Stimulated activated CD4-positive, alpha-beta T cell treated with anti-CD3 and anti-CD28 coated beads, Interleukin-12 subunit alpha, Interleukin-12 subunit beta, amount 100 ng/mL, for 24 hours (primary cell): ENCODE measurements around the gene CFAP58.

Experiments
- DNase-seq, 2 experiments: peaks; one replicate each; pipeline ENCODE4 v3.0.0-alpha.2; 2020; ENCODE audit warnings: low read depth in 2 of 2

Gene CFAP58

DNA sequence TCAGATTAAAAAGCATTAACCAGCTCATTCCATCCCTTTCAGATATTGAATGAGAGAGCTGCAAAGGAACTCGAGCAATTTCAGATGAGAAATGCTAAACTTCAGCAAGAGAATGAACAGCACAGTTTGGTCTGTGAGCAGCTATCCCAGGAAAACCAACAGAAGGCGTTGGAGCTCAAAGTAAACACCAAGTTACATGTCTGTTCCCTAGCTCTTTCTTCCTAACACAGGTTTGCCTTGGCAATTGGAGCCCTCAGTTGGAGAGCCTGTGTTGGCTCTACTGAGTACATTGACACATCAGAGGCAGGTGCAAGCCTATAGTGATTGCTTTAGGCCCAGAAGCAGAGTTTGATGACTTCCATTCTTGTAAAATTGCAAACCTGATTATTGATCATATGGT lies 14.7 kb downstream of the CFAP58 start:
- no peak for DNase-seq

DNA sequence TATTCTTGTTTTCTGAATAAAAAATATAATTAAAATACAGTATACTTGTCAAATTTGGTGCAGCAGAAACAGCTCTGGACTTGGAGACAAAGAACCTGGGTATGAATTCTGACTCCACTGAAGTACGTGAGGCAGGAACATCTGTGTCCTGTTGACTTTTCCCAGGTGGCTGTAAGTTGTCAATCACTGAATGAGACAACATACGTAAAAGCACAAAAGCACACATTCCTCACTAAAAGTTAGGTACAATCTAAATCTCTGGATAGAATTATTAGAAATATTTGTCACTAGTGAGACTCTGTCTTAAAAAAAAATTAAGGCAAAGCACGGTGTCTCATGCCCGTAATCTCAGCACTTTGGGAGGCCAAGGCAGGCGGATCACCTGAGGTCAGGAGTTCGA lies 18.1 kb downstream of the CFAP58 start:
- no peak for DNase-seq

DNA sequence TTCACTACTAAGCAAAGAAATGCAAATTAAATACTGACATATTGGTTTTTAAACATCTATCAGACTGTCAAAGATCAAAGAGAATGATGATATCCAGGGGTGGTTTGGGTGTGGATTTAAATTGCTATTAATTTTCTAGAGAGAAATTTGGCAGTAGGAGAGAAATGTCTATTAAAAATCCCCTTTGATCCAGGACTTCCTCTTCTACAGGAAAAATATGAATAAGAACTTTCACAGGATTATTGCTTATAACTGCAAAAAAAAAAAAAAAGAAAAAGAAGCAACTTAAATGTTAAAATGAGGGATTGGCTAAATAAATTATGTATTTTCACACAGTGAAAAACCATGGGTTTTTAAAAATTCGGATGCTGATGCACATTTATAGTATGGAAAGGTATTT lies 21.0 kb downstream of the CFAP58 start:
- no peak for DNase-seq

DNA sequence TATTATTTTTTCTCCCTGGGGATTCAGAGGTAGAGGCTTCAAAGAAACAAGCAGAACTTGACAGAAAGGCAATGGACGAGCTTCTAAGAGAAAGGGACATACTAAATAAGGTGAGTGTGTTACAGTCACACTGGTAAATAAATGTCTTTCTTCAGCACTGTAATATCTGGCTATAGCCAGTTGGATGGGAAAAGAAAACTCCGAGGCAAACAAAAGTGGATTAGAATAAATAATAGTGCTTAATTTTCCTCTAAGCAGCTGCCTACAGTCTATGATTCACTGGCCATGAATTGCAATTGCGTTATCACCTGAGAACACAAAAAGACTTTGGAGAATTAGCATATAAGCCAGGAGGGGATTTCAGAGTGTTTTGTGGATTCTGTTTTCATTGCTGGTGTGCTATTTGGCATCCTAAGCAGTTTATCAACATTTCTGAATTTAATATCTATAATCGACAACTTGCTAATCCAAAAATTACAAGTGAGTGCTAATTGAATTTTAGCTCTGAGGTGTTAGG lies 23.2 kb downstream of the CFAP58 start:
- DNase-seq, result no peak

DNA sequence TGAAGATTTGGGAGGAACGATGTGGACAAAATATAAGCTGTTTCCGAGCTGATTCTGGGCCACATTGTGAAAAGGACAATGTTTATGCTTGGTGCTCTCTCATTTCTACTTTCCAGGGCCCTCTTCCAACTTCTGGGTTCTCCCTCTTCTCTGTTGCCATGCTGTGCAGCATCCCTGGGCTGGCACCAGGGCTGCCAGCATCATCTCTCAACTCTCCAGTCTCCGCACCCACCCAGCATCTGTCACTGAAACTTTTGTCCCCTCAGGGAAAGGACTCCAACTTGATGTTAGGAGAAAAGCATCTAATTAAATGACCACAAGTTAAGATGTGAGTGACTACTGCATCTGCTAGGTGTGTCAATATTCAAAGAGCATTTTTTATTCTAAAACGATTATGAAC lies 26.7 kb downstream of the CFAP58 start:
- DNase-seq, result no peak

DNA sequence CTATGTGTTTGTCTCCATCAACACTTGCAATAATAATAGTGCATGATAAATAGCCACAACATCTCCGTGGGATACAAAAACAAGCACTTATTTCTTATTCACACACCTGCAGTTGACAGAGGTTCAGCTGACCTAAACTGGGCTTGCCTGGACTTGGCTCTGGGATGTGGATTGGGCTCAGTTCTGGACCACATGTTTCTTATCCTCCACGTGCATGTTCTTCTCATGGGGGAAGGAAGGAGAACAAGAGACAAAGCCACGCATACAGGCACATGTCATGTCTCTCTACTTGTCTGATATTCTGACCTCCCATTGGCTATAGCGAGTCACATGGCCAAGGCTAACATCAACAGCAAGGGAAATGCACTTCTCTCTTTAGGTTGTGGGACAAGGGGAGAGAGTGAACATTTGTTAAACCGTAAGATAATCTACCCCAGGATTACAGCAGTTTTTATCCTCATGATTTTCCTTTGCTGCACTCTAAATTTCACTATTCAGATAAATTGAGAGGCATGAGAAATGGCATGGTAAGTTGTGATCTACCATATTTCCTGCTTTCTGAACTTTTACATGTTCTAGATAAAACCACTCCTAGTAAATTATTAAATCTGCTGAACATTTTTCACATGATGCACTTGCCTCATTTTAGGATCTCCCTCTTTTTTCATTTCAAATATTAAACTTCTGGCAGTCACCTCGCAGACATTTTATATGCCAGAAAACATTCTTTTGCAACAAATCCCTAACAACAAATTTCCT lies 33.7 kb downstream of the CFAP58 start:
- no peak for DNase-seq

DNA sequence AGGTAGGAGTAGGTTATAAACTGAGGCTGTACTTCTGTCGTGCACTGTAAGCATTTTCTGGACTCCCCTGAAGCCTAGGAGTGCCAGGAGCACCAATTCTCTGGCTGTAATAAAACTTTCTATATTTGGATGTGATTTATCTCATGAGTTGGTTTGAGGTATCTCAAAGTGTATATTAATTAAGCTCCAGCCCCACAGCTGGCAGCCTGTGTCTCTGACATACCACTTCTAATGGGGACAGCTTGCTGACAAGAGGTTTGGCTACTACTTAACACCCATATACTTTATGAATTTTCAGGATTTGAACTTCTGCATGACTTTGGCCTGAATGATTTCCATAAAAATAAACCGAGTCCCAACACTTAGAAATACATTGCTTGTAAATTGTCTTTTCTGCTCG lies 35.2 kb downstream of the CFAP58 start:
- no peak for DNase-seq

DNA sequence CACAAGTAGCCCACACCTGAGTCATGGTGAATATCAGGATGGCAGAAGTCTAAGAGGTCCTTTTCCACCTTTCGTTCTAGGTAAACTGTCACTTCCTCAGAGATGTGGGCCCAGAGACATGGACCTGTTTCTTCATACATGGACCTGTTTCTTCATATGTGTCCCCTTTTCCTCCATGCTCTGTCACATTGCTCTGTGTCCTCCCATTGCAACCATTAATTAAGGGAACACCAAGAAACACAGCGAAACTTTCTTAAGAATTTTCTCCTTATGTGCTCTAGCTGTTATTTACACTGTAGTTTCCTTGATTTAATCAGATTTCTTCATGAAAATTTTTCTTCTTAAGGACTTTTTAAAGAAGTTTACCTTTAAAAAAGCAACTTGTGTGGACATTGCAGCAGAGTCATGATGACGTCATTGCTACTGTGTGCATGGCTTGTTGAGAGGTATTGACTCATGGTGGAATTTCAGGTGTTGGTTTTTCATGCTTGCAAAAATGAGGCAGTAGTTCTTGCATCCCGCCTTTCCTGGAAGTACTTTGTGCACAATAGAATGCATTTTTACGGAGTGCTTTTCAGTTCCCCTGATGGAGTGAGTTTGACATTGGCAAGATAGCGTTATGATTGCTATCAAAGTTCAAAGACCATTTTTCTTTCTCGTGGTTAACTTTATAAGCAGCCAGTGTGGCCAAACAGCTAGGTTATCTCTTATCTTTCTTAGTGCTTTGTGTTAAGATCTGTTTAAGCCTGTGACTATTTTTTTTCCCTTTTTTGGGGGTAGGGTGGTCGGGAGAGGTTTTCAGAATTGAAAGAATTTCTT lies 37.7 kb downstream of the CFAP58 start:
- no peak for DNase-seq

DNA sequence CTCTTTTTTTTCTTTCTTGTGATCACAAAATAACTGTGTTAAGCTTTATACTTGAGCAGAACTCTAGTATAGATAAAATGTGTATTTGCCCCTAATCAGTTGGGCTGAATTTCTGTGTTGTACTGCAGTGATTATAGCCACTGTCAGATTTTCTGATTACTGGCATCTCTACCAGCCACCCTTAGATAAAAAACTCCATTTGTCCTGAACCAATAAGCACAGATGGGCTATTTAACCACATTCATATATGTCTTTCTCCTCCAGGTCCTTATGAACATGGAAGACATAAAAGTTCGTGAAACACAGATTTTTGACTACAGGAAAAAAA lies 38.3 kb downstream of the CFAP58 start:
- DNase-seq, result no peak

DNA sequence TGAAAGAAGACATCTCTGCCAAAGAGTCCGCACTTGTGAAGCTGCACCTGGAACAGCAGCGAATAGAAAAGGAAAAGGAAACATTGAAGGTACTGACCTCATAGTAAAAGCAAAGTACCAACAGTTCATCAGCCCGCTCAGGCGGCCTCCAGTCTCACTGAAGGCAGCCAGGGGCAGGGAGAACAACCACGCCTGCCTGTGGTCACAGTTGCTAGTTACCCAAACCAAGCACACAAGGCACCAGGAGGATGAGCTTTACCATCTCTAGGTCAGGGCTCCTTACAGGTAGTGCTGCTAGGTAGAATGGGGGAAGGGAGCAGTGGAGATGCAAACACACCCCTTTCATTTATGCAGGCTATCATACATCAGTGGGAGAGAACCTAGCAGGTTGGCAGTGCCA lies 39.8 kb downstream of the CFAP58 start:
- DNase-seq, result no peak

DNA sequence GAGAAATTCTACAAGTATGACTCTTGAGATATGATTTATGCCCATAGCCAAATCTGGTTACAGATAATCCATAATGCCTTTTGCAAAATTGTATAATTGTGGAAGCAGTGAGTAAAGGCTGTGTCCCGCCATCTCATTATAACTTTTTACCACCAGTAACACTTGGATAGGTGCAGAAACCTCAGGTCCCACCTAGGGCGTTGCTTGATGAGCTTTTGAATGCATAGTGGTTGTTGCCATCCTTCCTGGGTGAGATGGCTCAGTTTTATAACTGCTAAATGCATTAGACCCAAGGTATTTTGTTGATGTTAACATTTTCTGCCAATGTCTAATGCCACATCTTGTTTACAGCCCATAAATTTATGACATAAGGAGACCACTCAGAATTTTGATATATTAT lies 42.9 kb downstream of the CFAP58 start:
- DNase-seq, result no peak

DNA sequence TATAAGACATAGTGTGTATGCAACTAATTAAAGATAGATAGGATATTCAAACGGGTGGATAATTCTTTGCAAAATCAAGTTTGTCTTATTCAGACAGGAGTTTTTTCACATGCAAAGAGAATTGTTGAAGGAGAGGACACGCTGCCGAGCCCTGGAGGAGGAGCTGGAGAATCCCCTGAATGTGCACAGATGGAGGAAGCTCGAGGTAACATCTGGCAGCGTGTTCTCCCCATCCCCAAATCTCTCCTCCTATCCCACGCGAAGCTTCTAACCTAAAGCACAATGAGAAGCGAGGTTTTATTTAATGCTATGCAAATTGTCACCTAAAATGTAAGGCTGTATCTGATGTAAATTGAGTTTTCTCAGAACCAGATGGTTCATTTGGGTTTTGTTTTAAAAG lies 50.0 kb downstream of the CFAP58 start:
- DNase-seq, result no peak

DNA sequence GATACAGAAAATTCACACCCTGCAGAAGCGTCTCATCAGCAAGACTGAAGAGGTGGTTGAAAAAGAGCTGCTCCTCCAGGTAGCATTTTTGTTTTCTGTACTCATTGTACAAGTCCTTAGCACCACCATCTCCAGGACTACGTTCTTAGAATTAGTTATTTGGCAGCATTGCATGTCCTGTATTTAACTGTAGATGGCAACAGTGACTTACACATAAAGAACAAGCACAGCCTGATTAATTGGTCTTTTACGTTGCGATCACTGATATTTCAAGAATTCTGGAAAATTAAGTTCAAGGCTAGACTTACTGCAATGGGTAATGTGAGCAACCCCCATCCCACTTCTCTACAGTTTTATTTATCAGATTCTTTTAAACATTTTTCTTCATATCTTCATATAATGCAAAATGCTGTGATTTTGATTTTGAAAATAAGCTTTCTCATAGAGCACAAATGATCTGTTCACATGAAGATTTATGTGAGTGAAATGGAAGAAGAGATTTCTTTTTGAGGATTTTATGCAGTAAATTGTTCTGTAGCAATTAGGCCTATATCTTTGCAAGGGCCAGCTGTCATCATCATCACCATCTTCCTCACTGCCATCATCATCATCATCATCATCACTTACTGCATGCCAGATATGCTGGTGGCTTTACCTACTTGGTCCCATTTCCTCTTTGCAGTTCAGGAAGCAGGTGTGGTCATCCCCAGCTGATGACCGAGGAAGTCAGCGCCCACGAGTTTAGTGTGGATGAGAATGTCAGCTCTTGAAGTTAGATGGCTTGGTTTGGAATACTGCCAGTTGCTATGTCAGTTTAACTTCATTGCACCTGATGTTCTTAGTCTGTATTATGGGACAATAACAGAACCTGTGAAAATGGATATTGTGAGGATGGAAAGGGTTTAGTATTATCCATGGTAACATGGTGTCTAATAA lies 53.4 kb downstream of the CFAP58 start:
- DNase-seq, result no peak

DNA sequence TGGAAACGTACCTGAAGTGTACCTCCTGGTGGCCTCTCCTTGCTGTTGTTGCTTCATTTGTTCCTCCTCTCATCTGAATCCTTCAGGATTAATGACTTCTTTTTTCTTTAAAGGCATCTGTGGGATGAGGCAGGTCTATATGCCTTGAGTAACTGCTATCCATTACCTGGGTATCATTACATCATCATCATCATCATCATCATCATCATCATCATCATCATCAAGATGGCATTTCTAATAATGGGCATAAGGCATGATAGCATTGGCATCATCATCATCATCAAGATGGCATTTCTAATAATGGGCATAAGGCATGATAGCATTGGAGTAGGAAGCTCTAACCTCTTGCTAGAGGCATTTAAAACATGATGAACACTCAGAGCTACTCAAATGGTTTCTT lies 59.9 kb downstream of the CFAP58 start:
- DNase-seq, result no peak

DNA sequence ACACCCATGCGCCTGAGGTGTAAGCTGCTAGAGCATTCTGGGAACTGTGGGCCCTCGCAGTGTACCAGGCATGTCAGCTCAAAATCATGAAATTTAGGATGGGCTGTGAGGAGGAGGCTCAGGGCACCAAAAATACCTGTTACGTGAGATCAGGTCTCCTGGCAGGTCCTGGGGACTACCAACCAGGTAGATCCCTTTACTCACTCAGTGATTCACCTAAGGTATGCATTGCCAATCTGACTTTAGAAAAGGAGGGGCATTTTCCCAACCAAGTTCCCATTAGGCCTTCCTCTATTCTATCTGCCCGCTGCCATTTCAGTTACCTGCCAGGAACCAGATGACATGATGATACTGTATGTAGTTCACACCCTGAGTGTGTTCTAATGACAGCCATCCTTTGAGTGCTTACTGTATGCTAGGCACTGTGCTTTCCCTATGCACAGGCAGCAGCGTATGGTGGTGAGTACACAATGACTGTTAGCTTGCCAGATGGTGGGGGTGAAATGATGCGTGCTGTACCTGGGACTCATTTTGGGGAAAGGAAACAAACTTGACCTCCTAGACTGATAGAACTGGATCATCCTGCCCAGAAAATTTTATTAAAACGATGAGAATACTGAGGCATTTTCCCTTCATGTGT lies 62.0 kb downstream of the CFAP58 start:
- no peak for DNase-seq

DNA sequence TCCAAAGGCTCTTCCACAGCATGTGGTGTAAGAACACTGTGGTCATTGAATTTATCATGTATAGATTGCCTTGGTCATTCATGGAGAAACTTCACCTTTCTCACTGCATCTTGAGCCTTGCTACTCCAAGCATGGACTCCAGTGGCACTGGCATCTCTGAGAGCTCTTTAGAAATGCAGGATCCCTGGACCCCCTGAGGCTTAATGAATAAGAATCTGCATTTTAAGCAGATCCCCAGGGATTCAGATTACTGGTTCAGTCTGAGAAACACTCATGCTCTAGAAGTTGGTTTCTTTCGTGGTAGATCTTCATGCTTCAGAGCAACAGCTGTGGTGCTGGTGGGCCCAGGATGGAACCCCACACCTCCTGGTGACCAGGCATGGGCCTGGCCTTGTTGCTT lies 63.2 kb downstream of the CFAP58 start:
- no peak for DNase-seq

DNA sequence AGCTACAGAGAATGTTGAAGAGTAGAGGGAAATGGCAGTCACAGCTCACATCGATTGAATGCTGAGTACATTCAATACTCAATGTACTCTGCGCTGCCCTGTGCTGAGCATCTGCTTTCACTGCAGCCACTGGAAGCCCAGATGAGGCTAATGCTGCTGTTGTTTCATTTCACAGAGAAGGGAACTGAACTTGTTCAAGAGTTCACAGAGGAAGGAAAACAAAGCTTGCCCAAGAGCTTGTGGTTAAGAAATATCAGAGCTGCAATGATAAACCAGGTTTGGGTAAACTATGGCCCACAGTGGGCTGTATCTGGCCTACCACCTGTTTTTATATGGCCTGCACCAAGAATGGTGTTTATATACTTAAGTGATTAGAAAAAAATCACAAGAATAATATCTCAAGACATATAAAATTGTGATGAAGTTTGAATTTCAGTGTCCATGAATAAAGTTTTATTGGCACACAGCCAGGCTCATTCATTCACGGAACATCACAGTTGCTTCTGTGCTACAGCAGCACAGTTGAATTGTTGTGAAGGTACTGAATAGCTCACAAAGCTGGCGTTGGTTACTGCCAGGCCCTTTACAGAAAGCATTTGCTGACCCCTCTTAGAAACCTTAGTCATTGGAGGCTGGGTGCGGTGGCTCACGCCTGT lies 64.1 kb downstream of the CFAP58 start:
- no peak for DNase-seq

DNA sequence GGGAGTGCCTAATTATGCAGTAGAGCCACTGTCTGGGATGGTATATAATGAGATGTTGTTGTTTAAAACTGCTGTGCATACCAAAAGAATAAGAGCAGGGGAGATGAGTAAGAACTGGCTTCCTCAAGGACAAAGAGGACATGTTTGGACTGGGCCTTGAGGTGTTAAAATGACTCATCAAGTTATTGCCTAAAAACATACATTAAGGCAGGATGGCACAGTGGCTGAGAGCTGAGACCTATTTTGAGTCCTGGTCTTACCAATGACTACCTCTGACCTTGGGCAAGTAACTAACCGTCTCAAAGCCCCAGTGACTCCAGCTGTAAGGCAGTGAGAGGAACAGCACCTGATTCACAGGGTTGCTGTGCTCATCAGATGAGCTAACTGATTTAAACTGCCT lies 71.1 kb downstream of the CFAP58 start:
- DNase-seq, result no peak

DNA sequence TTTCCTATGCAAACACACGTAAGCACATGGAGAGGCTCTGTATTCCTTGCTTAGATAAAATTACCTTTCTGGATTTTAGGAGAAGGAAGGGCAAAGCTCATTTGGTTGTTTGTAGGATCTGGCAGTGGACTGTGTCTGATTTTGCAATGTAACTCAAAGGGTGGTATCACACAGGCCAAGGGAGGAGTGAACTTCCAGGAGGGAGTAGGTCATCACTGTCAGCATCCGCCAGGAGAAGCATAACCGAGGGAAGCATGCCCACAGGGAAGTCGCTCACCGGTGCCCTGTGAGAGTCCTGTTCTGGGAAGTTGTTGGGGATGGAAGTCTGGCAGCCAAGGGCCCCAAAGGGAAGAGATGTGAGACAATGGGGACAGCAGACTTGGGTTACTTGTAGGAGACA lies 74.4 kb downstream of the CFAP58 start:
- DNase-seq, result no peak

DNA sequence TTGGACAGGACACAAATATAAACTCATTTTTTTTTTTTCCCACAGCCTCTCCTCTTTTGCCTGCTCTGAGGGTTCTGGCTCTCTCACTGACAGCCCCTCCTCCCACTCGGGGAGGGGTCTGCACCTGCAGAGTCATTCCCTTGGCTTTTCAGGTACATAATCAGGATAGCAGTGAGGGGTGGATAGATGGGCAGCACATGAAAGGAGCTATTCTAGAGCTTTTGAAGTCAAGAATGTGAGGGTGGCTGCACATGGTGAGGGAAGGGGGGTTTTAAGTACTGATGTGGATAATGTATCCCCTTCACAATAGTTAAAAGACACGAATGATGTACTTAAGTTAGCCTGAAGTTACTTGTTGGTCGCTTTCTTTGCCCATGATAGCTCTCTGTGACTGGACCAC lies 76.2 kb downstream of the CFAP58 start:
- DNase-seq, result no peak

DNA sequence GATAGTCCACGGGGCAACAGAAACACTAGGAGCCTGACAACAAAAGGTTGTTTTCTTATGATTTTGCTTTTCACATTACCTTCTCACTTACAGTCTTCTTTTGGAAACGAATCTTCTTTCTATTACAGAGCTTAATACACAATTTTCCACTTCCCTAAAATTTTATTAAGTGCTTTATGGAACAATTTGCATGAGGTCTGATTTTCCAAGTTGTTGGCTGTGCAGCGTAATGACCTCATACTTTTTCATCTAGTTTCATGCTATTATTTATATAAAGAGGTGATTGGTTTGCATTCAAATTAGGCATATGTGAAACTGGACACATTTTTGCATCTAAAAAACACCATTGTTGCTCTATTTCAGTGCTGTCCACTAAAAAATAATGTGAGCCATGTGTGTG lies 76.7 kb downstream of the CFAP58 start:
- no peak for DNase-seq
